A549 (cell line): ENCODE results near the gene EHBP1. TPM values are rescaled to one million over a fixed set of nuclear protein-coding genes. Genes with fewer than 3 reads are reported as not detected.

ENCODE experiments used
- ATAC-seq, 2 experiments: fragments of 200-7000 bp in 1 of 2; fragments of >200 bp in 1 of 2; cut with Nextera tagmentation in 1 of 2; cut with Tn5 transposase in 1 of 2; 3 replicates each; pipeline versions ENCODE4 v1.8.0 to v1.9.1; 2018 to 2020; ENCODE audit warnings: mild to moderate bottlenecking in 1 of 2, moderate library complexity in 1 of 2
- CTCF ChIA-PET: fragments of 300-600 bp; sonication (Branson Sonifier 250); formaldehyde crosslinking; extraction: SDS; loops from one replicate; lab custom pipeline; 2021; ENCODE audit warnings: antibody characterized with exemption, inconsistent platforms; lab: Yijun Ruan, JAX
- POLR2A ChIA-PET: fragments of 350-600 bp; formaldehyde crosslinking; extraction: SDS; loops from one replicate; lab custom pipeline; 2021; ENCODE audit warnings: antibody characterized with exemption, inconsistent platforms; lab: Yijun Ruan, JAX
- DNase-seq, 2 experiments: peaks; one replicate each; pipeline versions ENCODE4 v3.0.0 to v3.0.0-alpha.2; 2011 to 2016; ENCODE audit warnings: low read depth in 1 of 2, low spot score in 1 of 2
- FAIRE-seq: peaks from 2 replicates; lab custom pipeline; 2011; peaks lifted over from hg19 to GRCh38; lab: Jason Lieb, UNC
- H3K27ac ChIP-seq, 2 experiments: fragments of >200 bp; sonication (Bioruptor Twin); formaldehyde crosslinking; 3 replicates each; pipeline ENCODE4 v1.5.1; 2016 to 2017
- H3K4me1 ChIP-seq: fragments of >200 bp; sonication (Bioruptor Twin); formaldehyde crosslinking; 3 replicates; pipeline ENCODE4 v1.6.1; 2016
- H3K4me2 ChIP-seq: fragments of >200 bp; sonication (Bioruptor Twin); formaldehyde crosslinking; 3 replicates; pipeline ENCODE4 v1.6.1; 2016
- H3K4me3 ChIP-seq: fragments of >200 bp; sonication (Bioruptor Twin); formaldehyde crosslinking; 3 replicates; pipeline ENCODE4 v1.5.1; 2016
- H3K9me3 ChIP-seq: fragments of >200 bp; sonication (Bioruptor Twin); formaldehyde crosslinking; 3 replicates; pipeline ENCODE4 v1.6.1; 2016
- CBX8 ChIP-seq: fragments of 200-600 bp; sonication (generic); IDR thresholded peaks from 2 replicates; pipeline ENCODE4 v1.6.1; 2016
- CEBPB ChIP-seq, 2 experiments: fragments of >200 bp in 1 of 2; sonication (Bioruptor Twin) in 1 of 2; formaldehyde crosslinking in 1 of 2; IDR thresholded peaks; 2 replicates each; pipeline ENCODE4 v1.6.1; 2012 to 2016
- CTCF ChIP-seq: fragments of >200 bp; sonication (Bioruptor Twin); formaldehyde crosslinking; IDR thresholded peaks from 3 replicates; pipeline ENCODE4 v1.5.1; 2016
- EHF ChIP-seq: fragments of 250-450 bp; sonication (Bioruptor Pico); IDR thresholded peaks from 2 replicates; pipeline ENCODE4 v1.5.0; 2020; ENCODE audit warnings: mild to moderate bottlenecking
- ELK1 ChIP-seq: fragments of 150-350 bp; IDR thresholded peaks from 2 replicates; pipeline ENCODE4 v1.6.1; 2014; ENCODE audit warnings: low read depth, mild to moderate bottlenecking, low read length
- FOSB ChIP-seq: fragments of 250-450 bp; sonication (Bioruptor Pico); IDR thresholded peaks from 2 replicates; pipeline ENCODE4 v1.5.0; 2020; ENCODE audit warnings: mild to moderate bottlenecking, moderate library complexity
- FOSL2 ChIP-seq, 2 experiments: fragments of 450-650 bp in 1 of 2; fragments of >200 bp in 1 of 2; sonication (Bioruptor Twin) in 1 of 2; formaldehyde crosslinking; IDR thresholded peaks; 2 replicates each; pipeline versions ENCODE4 v1.5.0 to v1.6.1; 2016 to 2020; ENCODE audit warnings: mild to moderate bottlenecking in 1 of 2, moderate library complexity in 1 of 2
- FOXS1 ChIP-seq: fragments of 250-450 bp; sonication (Bioruptor Pico); IDR thresholded peaks from 2 replicates; pipeline ENCODE4 v1.5.0; 2020; ENCODE audit warnings: mild to moderate bottlenecking, moderate library complexity
- GATA3 ChIP-seq: IDR thresholded peaks from 2 replicates; pipeline ENCODE4 v1.6.1; 2012; ENCODE audit warnings: borderline replicate concordance
- HES2 ChIP-seq: fragments of >200 bp; sonication (Bioruptor Twin); formaldehyde crosslinking; IDR thresholded peaks from 2 replicates; pipeline ENCODE4 v1.6.1; 2016
- HMGXB4 ChIP-seq: fragments of 250-450 bp; sonication (Bioruptor Pico); IDR thresholded peaks from 2 replicates; pipeline ENCODE4 v1.5.0; 2021; ENCODE audit warnings: mild to moderate bottlenecking, moderate library complexity, borderline replicate concordance
- HOXA7 ChIP-seq: fragments of 250-450 bp; sonication (Bioruptor Pico); IDR thresholded peaks from 2 replicates; pipeline ENCODE4 v1.5.0; 2020; ENCODE audit warnings: mild to moderate bottlenecking, moderate library complexity
- KDM1A ChIP-seq: fragments of 200-600 bp; sonication (generic); IDR thresholded peaks from 2 replicates; pipeline ENCODE4 v1.6.1; 2016; ENCODE audit warnings: low read depth, mild to moderate bottlenecking
- KDM5A ChIP-seq: fragments of 200-600 bp; sonication (generic); IDR thresholded peaks from 2 replicates; pipeline ENCODE4 v1.6.1; 2016; ENCODE audit warnings: antibody characterized with exemption, mild to moderate bottlenecking
- MAFK ChIP-seq: fragments of 450-650 bp; IDR thresholded peaks from 2 replicates; pipeline ENCODE4 v1.6.1; 2014; ENCODE audit not compliant: partially characterized antibody
- NFE2L2 ChIP-seq: fragments of 150-350 bp; conservative IDR thresholded peaks from 2 replicates; pipeline ENCODE4 v1.6.1; 2014; ENCODE audit warnings: low read length
- NR3C1 ChIP-seq: fragments of >200 bp; sonication (Bioruptor Twin); formaldehyde crosslinking; IDR thresholded peaks from 3 replicates; pipeline ENCODE4 v1.6.1; 2017
- PBX3 ChIP-seq: IDR thresholded peaks from 2 replicates; pipeline ENCODE4 v1.6.1; 2012
- POLR2AphosphoS2 ChIP-seq: conservative IDR thresholded peaks from 2 replicates; pipeline ENCODE4 v1.6.1; 2012; ENCODE audit warnings: low read length, improper control_type of control experiment, inconsistent platforms
- RCOR1 ChIP-seq: fragments of 150-350 bp; IDR thresholded peaks from 2 replicates; pipeline ENCODE4 v1.6.1; 2014; ENCODE audit warnings: antibody characterized with exemption, low read length, low read depth
- RNF2 ChIP-seq: fragments of 200-600 bp; sonication (generic); IDR thresholded peaks from 2 replicates; pipeline ENCODE4 v1.6.1; 2016; ENCODE audit warnings: low read depth, mild to moderate bottlenecking, antibody characterized with exemption, moderate library complexity, borderline replicate concordance
- SMC3 ChIP-seq: fragments of >200 bp; sonication (Bioruptor Twin); formaldehyde crosslinking; IDR thresholded peaks from 3 replicates; pipeline ENCODE4 v1.6.1; 2018; ENCODE audit warnings: inconsistent platforms
- SREBF2 ChIP-seq: fragments of 450-650 bp; IDR thresholded peaks from 2 replicates; pipeline ENCODE4 v1.6.1; 2014; ENCODE audit warnings: mild to moderate bottlenecking, moderate library complexity
- TP53 ChIP-seq: fragments of 250-450 bp; sonication (Bioruptor Pico); IDR thresholded peaks from 2 replicates; pipeline ENCODE4 v1.5.0; 2021; ENCODE audit warnings: mild to moderate bottlenecking, moderate library complexity
- USF2 ChIP-seq: fragments of 450-650 bp; IDR thresholded peaks from 2 replicates; pipeline ENCODE4 v1.6.1; 2014; ENCODE audit warnings: antibody characterized with exemption
- ZC3H11A ChIP-seq: fragments of 450-650 bp; IDR thresholded peaks from 2 replicates; pipeline ENCODE4 v1.6.1; 2014; ENCODE audit warnings: antibody characterized with exemption, mild to moderate bottlenecking
- ZNF302 ChIP-seq: fragments of 250-450 bp; sonication (Bioruptor Pico); IDR thresholded peaks from 2 replicates; pipeline ENCODE4 v1.9.0; 2021; ENCODE audit warnings: inconsistent platforms, mild to moderate bottlenecking, moderate library complexity
- WGBS: methylation state at CpG from one replicate; pipeline ENCODE4 v1.1.6; 2017; ENCODE audit errors: missing lambda C conversion rate; 5-methylcytosine and 5-hydroxymethylcytosine counted together
- polyA plus RNA-seq, 4 experiments: library from polyadenylated mRNA; depleted of rRNA in 3 of 4; stranded (reverse); fragments of >200 nt; fragmentation: RNase III in 1 of 4; extraction: RNeasy Plus Mini Kit Qiagen cat#74134 plus additional on column Dnase treatment in 1 of 4; gene quantifications; 2 replicates in 3 of 4; 3 replicates in 1 of 4; pipeline ENCODE4 v1.2.3, GENCODE V29; 2011 to 2017

EHBP1 gene
- polyA plus RNA-seq, 2 of the 4 experiments (the other 2 are of a cell fraction) = 65.7 to 204 TPM

- no peak for FAIRE-seq
- H3K4me3 ChIP-seq = no peak overlapping the region
- CTCF ChIA-PET = interaction anchor here (0.6 to 12.8 kb wide), 3 partner anchors 10 to 313 kb away, joined by 3 to 318 read pairs (median 4); no protein-coding TSS in a partner anchor
- no peak overlapping the region for H3K27ac ChIP-seq
- no peak for ATAC-seq
- WGBS = 71% methylated on average over 4 of the region's 4 CpGs
- peaks cover 46% of the 10 kb centered on the region for H3K4me1 ChIP-seq
- TF ChIP-seq CBX8 (no peak), HES2 (no peak), KDM5A (no peak), PBX3 (no peak), MAFK (no peak), RCOR1 (no peak), RNF2 (no peak), KDM1A (peak; percentile 89; the same call in 1 of the 2 replicates)
- peaks cover 10% of the 10 kb centered on the region; the same call in 2 of the 3 replicates for H3K9me3 ChIP-seq
- DNase-seq = no peak
- H3K4me2 ChIP-seq = no peak overlapping the region
- POLR2A ChIA-PET = no interaction called here
Measured at GRCh38 chr2:62770629-62771028, 65.1 kb downstream of the EHBP1 start.

- peak overlapping the region; percentile 64 for H3K4me2 ChIP-seq
- POLR2A ChIA-PET = interaction anchor here (1.2 to 3.2 kb wide), 4 partner anchors 69 to 318 kb away, joined by 3 to 12 read pairs (median 7); partner anchors contain the start of genes EHBP1 and TMEM17
- ATAC-seq (peak; percentile 72 to 89; a peak in 5 of 6 replicates), FAIRE-seq (peak; percentile 93), DNase-seq (peak in 1 of 2 experiments; percentile 83)
- H3K4me3 ChIP-seq = no peak overlapping the region
- H3K9me3 ChIP-seq = peaks cover 8% of the 10 kb centered on the region; the same call in 2 of the 3 replicates
- 19% methylated on average over 5 of the region's 5 CpGs for WGBS
- peaks cover 66% of the 10 kb centered on the region for H3K4me1 ChIP-seq
- CTCF ChIA-PET = interaction anchor here (0.6 to 12.8 kb wide), 44 partner anchors 8 to 781 kb away, joined by 3 to 318 read pairs (median 4); partner anchors contain the start of genes EHBP1 and TMEM17
- H3K27ac ChIP-seq = peak overlapping the region; percentile 74 to 86
- TF ChIP-seq USF2 = no peak
- TF ChIP-seq ELK1 = no peak
- no peak for TF ChIP-seq CBX8
- TF ChIP-seq ZNF302 (CRISPR knock-in tag) = no peak
- TF ChIP-seq SMC3 = peak; percentile 94
- no peak for TF ChIP-seq FOXS1
- TF ChIP-seq TP53 (CRISPR knock-in tag) = no peak
- no peak for TF ChIP-seq HMGXB4 (CRISPR knock-in tag)
- peak; percentile 50 for TF ChIP-seq NFE2L2
- TF ChIP-seq GATA3 = peak; percentile 45; the same call in 1 of the 2 replicates
- no peak for TF ChIP-seq SREBF2
- TF ChIP-seq FOSB (CRISPR knock-in tag) = no peak
- TF ChIP-seq ZC3H11A = no peak
- no peak for TF ChIP-seq POLR2AphosphoS2
- TF ChIP-seq NR3C1 = no peak
- peak; percentile 39; the same call in 1 of the 2 replicates for TF ChIP-seq HOXA7 (CRISPR knock-in tag)
- peak; percentile 45 to 75; a peak in 3 of 4 replicates for TF ChIP-seq CEBPB (IDR thresholded peaks at IDR 0.05)
- no peak for TF ChIP-seq PBX3
- no peak for TF ChIP-seq FOSL2 (IDR thresholded peaks at IDR 0.05)
- peak; percentile 61 for TF ChIP-seq FOSL2 (CRISPR knock-in tag; IDR thresholded peaks at IDR 0.05)
- TF ChIP-seq CTCF = peak; percentile 95
- TF ChIP-seq EHF (CRISPR knock-in tag) = no peak
- no peak for TF ChIP-seq HES2
Measured at GRCh38 chr2:62774555-62775366, 69.2 kb downstream of the EHBP1 start.
